Memory B cell (primary cell): Measurements from ENCODE around the gene STIMATE.

Source experiments
- ATAC-seq: fragments of 150-1000 bp; cut with Tn5 transposase; 2 replicates; pipeline ENCODE4 v1.10.0; 2021; ENCODE audit warnings: low read depth, mild to moderate bottlenecking, moderate library complexity
- DNase-seq, 2 donors: peaks; one replicate each; pipeline ENCODE4 v3.0.0; 2022; ENCODE audit warnings: low spot score in 2 of 2
- H3K27ac Mint-ChIP-seq: one replicate; pipeline ENCODE4 v1.8.0; 2022; ENCODE audit warnings: mild to moderate bottlenecking, moderate library complexity, mixed read lengths
- H3K27me3 Mint-ChIP-seq: one replicate; pipeline ENCODE4 v1.8.0; 2022; ENCODE audit warnings: mixed read lengths
- H3K36me3 Mint-ChIP-seq: one replicate; pipeline ENCODE4 v1.8.0; 2022; ENCODE audit warnings: mild to moderate bottlenecking, mixed read lengths
- H3K4me1 Mint-ChIP-seq: one replicate; pipeline ENCODE4 v1.8.0; 2022; ENCODE audit warnings: mixed read lengths
- H3K4me3 Mint-ChIP-seq: one replicate; pipeline ENCODE4 v1.8.0; 2022; ENCODE audit warnings: mild to moderate bottlenecking, moderate library complexity, mixed read lengths
- H3K9me3 Mint-ChIP-seq: one replicate; pipeline ENCODE4 v1.8.0; 2022; ENCODE audit warnings: mixed read lengths

The STIMATE gene

DNA sequence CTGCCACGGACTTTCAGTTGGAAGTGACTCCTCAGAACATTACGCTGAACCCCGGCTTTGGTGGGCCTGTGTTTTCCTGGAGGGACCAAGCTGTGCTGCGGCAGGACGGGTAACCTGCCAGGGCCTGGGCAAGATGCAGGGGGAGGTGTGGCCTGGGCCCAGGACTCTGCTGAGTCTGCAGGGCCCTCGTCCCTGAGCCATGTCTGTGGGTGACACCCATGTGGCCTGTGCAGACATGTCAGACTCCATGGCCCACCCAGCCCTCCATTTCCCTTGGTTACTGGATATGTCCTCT, 107.7 kb downstream of the STIMATE start:
- DNase-seq = no peak

DNA sequence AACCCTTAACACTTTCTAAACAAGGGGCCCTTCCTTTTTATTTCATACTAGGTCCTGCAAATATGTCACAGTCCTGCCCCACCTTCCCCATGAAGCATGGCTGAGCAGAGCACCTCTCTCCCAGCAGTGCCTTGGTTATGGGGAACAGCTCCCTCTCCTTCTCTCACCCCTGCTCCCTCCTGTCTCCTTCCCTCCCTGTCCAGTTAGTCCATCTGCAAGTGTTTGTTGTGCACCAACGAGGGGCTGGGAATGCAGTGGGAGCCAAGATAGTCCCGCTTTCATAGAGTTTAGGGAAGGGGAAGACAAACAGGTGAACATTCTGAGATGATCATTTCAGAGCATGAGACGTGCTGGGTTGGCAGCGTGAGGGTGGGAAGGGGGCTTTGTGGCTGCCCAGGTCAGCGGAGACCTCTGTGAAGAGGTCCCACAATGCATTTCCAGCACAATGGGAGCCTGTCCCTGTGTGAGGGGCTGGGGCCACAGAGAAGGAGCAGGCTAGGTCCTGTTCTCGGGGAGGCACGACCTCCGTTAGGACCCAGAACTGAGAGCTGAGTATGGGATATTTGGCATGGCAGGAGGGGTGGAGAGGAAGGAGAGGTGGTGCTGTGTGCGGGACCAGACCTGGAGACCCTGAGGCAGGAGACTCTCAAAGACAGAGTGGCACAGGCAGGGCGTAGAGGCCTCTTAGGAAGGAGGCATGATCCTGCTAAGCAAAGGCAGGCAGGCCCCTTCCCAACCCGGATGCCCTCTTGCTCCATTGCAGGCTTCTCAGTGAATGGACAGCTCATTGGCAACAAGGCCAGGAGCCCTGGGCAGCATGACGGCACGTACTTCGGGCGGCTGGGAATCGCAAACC, 108.2 kb downstream of the STIMATE start:
- Mint-ChIP-seq H3K4me1 (no peaks in the 10 kb centered on the region), H3K4me3 (no peak overlapping the region), H3K9me3 (no peaks in the 10 kb centered on the region), H3K36me3 (no peaks in the 10 kb centered on the region), H3K27me3 (peaks cover 5% of the 10 kb centered on the region), H3K27ac (no peak overlapping the region)
- ATAC-seq (no peak), DNase-seq (no peak)

More for the DNA sequence above, 107.7 kb downstream of the STIMATE start:
- Mint-ChIP-seq H3K27me3 (peaks cover 5% of the 10 kb centered on the region), H3K4me3 (no peak overlapping the region), H3K9me3 (no peaks in the 10 kb centered on the region), H3K27ac (no peak overlapping the region), H3K36me3 (no peaks in the 10 kb centered on the region), H3K4me1 (no peaks in the 10 kb centered on the region)
- ATAC-seq = no peak

GRCh38 chr3:52787672-52788625, 109.4 kb downstream of the STIMATE start:
- Mint-ChIP-seq H3K4me1 (no peaks in the 10 kb centered on the region), H3K9me3 (no peaks in the 10 kb centered on the region), H3K27ac (no peak overlapping the region), H3K4me3 (no peak overlapping the region), H3K36me3 (no peaks in the 10 kb centered on the region), H3K27me3 (peaks cover 5% of the 10 kb centered on the region)
- ATAC-seq (no peak), DNase-seq (no peak)

GRCh38 chr3:52787246-52787645, 110.1 kb downstream of the STIMATE start:
- no peaks in the 10 kb centered on the region for H3K36me3 Mint-ChIP-seq
- ATAC-seq (no peak), DNase-seq (no peak)
- no peak overlapping the region for H3K4me3 Mint-ChIP-seq
- H3K4me1 Mint-ChIP-seq = no peaks in the 10 kb centered on the region
- H3K27me3 Mint-ChIP-seq = peaks cover 5% of the 10 kb centered on the region
- no peak overlapping the region for H3K27ac Mint-ChIP-seq
- no peaks in the 10 kb centered on the region for H3K9me3 Mint-ChIP-seq
